K562 (cell line): Measurements from ENCODE around the gene CRABP1.

Source experiments
- CTCF ChIP-seq, 3 experiments: IDR thresholded peaks in 2 of 3; conservative IDR thresholded peaks in 1 of 3; 2 replicates each; pipeline ENCODE4 v1.5.1; 2011 to 2012; ENCODE audit warnings: low read length in 3 of 3, mild to moderate bottlenecking in 3 of 3, control low read depth in 2 of 3, improper control_type of control experiment in 1 of 3, inconsistent platforms in 1 of 3, low read depth in 1 of 3, mixed read lengths in 1 of 3, moderate library complexity in 1 of 3; ENCODE audit not compliant: insufficient read depth in 2 of 3
- ZNF77 ChIP-seq: fragments of 250-450 bp; sonication (Bioruptor Pico); IDR thresholded peaks from 2 replicates; pipeline ENCODE4 v1.5.0; 2020

GRCh38 chr15:78325092-78325843, 14.9 kb upstream of the CRABP1 start:
- no peak for TF ChIP-seq ZNF77 (CRISPR knock-in tag)
- TF ChIP-seq CTCF (IDR thresholded peaks at IDR 0.05 in 2 of 3, conservative IDR thresholded peaks at IDR 0.05 in 1 of 3; ENCODE audit: insufficient read depth in 2 of 3, low read depth in 1 of 3, low read length in 3 of 3), result no peak
